GM12864 (cell line): ENCODE data around the gene APBB2.

Experiments
- DNase-seq: peaks from one replicate; pipeline ENCODE4 v3.0.0-alpha.2; 2011; ENCODE audit warnings: low read depth
- H3K4me3 ChIP-seq: 2 replicates; pipeline ENCODE4 v1.5.1; 2011; ENCODE audit warnings: mild to moderate bottlenecking, low read depth, low read length, control low read depth
- TF ChIP-seq, protein P1 (sequence below): IDR thresholded peaks from 2 replicates; pipeline ENCODE4 v1.5.1; 2011; ENCODE audit warnings: low read depth, mild to moderate bottlenecking, moderate library complexity, low read length, control low read depth, inconsistent platforms; ENCODE audit errors: missing control alignments

APBB2 gene

DNA sequence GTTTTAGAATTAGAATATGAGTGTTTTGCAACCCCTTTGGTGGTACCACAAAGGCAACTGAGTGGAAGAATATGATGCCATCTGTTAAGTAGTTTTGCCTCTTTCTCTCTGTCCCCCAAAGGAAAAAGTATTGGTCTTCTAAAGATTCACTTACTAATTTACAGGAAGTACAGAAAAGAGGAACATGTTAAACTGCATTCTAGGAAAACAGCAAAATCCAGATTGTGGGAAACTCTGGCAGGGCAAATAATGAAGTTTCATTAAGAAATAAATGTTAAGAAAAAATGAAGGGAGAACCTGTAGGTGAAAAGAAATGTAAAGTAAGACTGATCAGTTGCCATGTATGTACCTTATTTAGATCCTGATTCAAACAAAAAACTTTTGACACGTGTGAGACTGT is 425.3 kb downstream of the APBB2 start:
- no peak overlapping the region for H3K4me3 ChIP-seq
- DNase-seq = no peak
- TF ChIP-seq, protein P1, sequence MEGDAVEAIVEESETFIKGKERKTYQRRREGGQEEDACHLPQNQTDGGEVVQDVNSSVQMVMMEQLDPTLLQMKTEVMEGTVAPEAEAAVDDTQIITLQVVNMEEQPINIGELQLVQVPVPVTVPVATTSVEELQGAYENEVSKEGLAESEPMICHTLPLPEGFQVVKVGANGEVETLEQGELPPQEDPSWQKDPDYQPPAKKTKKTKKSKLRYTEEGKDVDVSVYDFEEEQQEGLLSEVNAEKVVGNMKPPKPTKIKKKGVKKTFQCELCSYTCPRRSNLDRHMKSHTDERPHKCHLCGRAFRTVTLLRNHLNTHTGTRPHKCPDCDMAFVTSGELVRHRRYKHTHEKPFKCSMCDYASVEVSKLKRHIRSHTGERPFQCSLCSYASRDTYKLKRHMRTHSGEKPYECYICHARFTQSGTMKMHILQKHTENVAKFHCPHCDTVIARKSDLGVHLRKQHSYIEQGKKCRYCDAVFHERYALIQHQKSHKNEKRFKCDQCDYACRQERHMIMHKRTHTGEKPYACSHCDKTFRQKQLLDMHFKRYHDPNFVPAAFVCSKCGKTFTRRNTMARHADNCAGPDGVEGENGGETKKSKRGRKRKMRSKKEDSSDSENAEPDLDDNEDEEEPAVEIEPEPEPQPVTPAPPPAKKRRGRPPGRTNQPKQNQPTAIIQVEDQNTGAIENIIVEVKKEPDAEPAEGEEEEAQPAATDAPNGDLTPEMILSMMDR = no peak

DNA sequence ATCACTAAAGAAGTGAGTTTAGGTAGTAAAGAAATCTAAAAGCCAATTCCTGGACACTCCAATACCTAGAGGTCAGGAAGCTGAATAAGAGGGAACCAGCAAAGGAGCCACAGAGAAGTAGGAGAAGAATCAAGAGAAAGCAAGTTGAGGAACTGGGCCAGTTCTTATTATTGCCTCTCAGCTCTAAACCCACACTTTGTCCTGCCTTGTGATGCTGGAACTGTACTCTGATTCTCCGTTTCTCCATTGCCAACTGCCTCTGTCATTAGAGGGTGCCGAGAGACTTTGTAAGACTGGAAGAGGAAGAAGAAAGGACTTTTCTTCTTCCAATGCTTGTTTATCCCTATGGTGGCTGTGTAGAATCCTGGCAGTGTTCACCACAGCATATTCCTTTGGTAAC is 426.0 kb downstream of the APBB2 start:
- DNase-seq = no peak
- TF ChIP-seq, protein P1 = no peak
- H3K4me3 ChIP-seq = no peak overlapping the region

DNA sequence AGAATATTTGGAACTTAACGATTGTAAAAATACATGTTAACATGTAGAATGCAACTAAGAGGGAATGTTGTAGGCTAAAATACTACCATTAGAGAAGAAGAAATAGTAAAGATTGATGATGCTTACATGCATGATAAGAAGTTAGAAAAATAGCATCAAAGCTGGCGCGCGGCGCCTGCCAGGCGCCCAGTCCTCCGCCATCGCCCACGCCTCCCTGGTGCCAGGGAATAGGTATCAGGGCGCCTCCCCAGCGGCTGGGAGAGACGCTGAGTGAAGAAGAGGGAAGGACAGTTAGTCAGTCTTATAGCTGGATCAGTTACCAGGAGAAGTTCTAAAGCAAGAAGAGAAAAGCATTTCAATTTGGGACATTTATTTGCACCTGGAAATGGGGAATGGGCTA is 428.6 kb downstream of the APBB2 start:
- no peak for DNase-seq
- H3K4me3 ChIP-seq = no peak overlapping the region

DNA sequence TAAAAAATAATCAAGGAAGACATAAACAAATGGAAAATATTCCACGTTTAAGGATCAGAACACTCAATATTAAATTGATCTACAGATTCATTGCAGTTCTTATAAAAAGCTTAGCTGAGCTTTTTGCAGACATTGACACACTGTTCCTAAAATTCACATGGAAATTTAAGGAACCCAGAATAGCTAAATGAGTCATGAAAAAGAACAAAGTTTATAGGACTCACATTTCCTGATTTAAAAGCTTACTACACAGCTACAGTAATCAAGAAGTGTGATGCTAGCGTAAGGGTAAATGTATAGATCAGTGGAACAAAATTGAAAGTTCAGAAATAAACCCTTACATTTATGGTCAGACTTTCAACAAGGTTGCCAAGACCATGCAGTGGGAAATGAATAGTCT is 431.5 kb downstream of the APBB2 start:
- TF ChIP-seq, protein P1 = no peak
- DNase-seq = no peak
- H3K4me3 ChIP-seq = no peak overlapping the region

More for the DNA sequence above, 428.6 kb downstream of the APBB2 start:
- TF ChIP-seq, protein P1 = no peak

DNA sequence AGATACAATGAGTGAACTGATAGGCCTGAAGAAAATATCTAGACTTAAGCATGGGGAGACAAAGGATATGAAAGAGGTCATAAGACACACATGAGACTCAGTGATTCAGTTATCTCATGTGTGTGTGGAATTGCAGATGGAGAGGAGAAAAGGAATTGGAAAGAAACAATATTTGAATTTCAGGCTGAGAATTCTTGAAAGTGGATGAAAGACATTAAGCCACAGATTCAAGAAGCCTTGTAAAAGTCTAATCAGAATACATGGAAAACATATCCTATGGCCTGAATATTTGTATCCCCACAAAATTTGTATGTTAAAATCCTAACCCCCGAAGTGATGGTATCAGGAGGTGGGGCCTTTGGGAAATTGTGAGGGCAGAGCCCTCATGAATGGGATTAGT is 436.3 kb downstream of the APBB2 start:
- no peak for DNase-seq
- TF ChIP-seq, protein P1 = no peak
- no peak overlapping the region for H3K4me3 ChIP-seq

DNA sequence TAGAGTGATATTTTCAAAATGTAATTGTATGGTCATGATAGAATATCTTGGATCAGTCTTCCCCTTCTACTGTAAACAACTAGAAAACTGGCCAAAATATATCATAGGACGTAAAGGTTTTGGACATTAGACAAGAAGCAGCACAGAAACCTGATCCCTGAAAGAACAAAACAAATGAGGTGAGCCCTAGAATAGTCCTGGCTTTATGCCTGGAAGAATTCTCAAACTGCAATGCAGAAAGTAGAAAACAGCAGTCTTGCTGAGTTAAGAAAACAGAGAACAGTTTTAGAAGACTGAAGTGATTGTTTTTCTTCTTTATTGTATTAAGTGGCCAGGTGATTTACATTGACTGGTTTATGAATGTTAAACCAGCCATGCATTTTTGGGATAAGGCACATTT is 445.1 kb downstream of the APBB2 start:
- no peak for DNase-seq
- no peak overlapping the region for H3K4me3 ChIP-seq
- TF ChIP-seq, protein P1 = no peak

DNA sequence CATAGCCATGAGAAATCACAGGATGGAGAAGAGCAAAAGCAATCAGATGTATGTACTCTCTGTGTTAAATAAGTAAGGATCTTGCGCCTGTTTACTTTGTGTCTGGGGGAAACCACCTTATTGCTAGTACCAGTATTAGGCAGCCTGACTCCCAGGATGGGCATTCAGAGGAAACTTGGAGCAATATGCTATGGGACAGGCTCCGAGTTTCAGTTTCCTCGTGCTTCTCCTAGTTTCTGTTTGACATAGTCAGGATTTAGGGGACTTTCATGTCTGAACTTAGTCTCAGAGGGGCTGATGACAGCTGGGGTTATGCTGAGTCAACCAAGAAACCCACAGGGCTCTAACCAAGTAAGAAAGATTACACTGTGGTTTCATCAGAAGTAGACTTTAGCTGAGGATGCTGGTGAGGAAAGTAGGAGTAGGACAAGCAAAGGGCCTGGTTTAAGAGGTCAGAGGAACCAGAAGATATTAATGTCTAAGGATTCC is 451.1 kb downstream of the APBB2 start:
- no peak overlapping the region for H3K4me3 ChIP-seq
- TF ChIP-seq, protein P1 = no peak
- DNase-seq = peak; percentile 83
